ENCODE data around the gene AGBL4.

The AGBL4 gene

DNA sequence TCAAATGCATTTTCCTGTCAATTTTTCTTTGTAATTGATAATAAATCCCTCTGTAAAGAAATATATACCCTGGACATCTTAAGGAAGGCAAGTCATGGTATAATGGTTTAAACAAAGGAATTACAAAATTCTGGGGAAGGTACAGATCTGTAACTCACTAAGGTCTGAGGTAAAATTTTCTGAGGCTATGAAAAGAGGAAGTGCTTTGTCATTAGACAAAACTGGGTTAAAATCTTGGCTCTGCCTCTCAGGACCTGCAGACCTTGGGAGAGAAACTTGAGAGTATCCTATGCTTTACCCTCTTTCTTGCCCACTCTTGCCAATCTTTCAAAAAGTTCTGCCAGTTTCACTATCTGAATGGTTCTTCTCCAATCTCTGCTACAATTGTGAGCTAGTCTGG, 1220.3 kb downstream of the AGBL4 start:
- TF ChIP-seq, protein P1, sequence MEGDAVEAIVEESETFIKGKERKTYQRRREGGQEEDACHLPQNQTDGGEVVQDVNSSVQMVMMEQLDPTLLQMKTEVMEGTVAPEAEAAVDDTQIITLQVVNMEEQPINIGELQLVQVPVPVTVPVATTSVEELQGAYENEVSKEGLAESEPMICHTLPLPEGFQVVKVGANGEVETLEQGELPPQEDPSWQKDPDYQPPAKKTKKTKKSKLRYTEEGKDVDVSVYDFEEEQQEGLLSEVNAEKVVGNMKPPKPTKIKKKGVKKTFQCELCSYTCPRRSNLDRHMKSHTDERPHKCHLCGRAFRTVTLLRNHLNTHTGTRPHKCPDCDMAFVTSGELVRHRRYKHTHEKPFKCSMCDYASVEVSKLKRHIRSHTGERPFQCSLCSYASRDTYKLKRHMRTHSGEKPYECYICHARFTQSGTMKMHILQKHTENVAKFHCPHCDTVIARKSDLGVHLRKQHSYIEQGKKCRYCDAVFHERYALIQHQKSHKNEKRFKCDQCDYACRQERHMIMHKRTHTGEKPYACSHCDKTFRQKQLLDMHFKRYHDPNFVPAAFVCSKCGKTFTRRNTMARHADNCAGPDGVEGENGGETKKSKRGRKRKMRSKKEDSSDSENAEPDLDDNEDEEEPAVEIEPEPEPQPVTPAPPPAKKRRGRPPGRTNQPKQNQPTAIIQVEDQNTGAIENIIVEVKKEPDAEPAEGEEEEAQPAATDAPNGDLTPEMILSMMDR (conservative IDR thresholded peaks at IDR 0.05; ENCODE audit: low read depth, low read length): no peak

DNA sequence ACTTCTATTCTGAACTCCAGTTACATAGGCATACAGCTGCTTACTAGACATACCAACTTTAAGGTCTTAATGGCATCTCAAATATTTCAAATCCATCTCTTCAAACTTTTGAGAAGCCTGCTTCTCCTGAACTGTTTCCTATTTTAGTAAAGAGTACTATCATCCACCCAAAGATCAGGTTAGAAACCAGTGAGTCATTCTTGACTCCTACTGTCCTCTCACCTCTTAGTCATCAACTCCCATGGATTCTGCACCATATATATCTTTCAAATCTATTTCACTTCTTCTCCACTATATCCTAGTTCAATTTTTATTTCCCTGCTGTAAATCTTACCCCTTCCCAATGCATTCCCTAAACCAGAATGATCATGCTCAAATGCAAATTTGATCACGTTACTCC, 1228.9 kb downstream of the AGBL4 start:
- no peak for DNase-seq (ENCODE audit: low read depth)
- TF ChIP-seq, protein P1 (conservative IDR thresholded peaks at IDR 0.05; ENCODE audit: low read depth, low read length): no peak
- no peak overlapping the region for H3K4me3 ChIP-seq (ENCODE audit: low read depth, low read length)

More for the DNA sequence above, 1220.3 kb downstream of the AGBL4 start:
- no peak for DNase-seq (ENCODE audit: low read depth)
- no peak overlapping the region for H3K4me3 ChIP-seq (ENCODE audit: low read depth, low read length)

DNA sequence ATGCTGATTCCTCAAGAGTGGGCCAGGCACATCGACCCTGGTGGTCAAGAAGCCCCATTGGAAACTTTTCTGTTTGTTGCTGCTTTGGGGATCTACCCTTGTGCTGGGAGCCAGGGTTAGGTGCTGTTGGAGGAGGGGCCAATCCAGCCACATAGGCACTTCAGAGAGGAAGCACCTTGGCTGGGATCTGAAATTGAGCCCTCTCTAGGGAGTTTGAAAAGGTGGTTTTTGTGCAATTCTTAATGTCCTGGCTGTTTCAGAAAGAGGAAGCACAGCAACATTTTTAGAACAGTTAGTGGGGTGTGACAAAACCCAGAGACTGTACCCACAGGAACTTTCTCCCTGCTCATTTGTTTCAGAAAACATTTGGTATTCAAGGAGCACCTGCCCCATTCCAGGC, 1229.9 kb downstream of the AGBL4 start:
- no peak for DNase-seq (ENCODE audit: low read depth)

DNA sequence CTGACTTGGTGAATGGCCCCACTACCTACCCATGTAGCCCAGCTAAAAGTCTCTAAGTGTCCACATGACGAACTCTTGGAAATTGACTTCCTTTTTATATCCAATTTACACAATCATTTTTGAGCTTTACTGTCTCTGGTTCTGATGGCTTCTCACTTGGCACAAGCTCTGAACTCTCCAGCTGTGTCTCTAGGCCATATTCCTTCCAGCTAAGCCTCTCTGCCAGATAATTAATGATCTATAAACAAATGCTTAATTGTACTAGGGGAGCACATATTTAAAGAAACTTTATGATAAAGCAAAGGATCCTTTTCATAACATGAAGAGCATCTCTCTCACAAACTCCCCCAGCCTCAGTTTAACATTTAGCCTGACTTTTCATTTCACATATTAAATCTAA, 1230.8 kb downstream of the AGBL4 start:
- no peak for DNase-seq (ENCODE audit: low read depth)
- no peak overlapping the region for H3K4me3 ChIP-seq (ENCODE audit: low read depth, low read length)
- TF ChIP-seq, protein P1 (conservative IDR thresholded peaks at IDR 0.05; ENCODE audit: low read depth, low read length): no peak

More for the DNA sequence above, 1229.9 kb downstream of the AGBL4 start:
- no peak overlapping the region for H3K4me3 ChIP-seq (ENCODE audit: low read depth, low read length)
- TF ChIP-seq, protein P1 (conservative IDR thresholded peaks at IDR 0.05; ENCODE audit: low read depth, low read length): no peak

DNA sequence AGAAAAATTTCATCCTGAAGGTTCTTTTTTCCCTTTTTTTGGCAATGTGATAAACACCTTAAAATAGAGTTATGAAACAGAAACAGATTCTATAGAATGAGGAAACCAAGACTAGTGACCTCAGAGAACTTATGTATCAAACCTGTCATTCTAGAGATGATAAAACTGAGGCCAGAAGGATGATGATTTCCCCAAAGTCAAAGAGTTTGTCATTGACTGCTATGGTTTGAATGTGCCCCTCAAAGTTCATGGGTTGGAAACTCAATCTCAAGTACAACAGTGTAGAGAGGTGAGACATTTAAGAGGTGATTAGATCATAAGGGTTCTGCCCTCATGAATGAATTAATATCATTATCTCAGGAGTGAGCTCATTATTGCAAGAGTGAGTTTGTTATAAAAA, 1233.4 kb downstream of the AGBL4 start:
- no peak overlapping the region for H3K4me3 ChIP-seq (ENCODE audit: low read depth, low read length)
- TF ChIP-seq, protein P1 (conservative IDR thresholded peaks at IDR 0.05; ENCODE audit: low read depth, low read length): no peak
- DNase-seq (ENCODE audit: low read depth): no peak

DNA sequence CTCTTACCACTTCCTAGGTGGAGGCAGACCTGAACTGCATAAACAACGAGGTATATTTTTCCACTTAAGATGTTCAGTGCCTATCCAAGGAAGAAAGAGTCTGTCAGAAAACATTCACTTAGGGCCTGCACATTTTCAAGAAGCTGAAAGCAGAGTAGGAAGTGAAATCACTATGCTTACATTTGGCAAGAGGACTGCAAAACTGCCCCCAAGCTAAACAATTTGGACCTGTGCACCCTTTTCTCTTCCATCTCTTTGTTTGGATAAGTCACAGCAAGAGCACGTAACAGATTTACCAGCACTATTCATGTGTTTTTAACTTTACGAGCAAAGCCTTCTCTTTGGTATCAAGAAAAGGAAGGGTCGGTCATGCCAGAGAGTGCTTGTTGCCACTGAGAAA, 1233.9 kb downstream of the AGBL4 start:
- TF ChIP-seq, protein P1 (conservative IDR thresholded peaks at IDR 0.05; ENCODE audit: low read depth, low read length): no peak
- DNase-seq (ENCODE audit: low read depth): no peak
- H3K4me3 ChIP-seq (ENCODE audit: low read depth, low read length): no peak overlapping the region

DNA sequence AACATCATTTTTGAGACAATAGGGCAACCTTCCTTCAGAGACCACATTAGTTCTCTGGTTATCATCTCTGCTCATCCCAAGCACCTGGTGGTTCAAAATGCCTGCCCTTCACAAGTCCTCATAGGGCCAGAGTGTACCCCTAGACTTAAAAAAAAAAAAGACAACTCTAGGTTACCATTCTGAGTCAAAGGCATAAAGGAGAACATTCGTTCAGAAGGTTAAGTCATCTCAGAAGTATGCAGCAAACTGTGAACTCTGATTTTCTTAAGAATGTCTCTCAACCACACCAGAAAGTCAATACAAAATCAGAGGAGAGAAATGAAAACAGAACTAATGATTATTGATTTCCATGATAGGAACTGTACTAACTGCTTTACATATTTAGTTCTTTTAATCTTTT, 1237.9 kb downstream of the AGBL4 start:
- TF ChIP-seq, protein P1 (conservative IDR thresholded peaks at IDR 0.05; ENCODE audit: low read depth, low read length): no peak
- no peak for DNase-seq (ENCODE audit: low read depth)
- no peak overlapping the region for H3K4me3 ChIP-seq (ENCODE audit: low read depth, low read length)

Measured in choroid plexus epithelial cell (primary cell).